Testis (tissue), 3 donors: ENCODE results near the gene GRIK4. TPM values are rescaled to one million over a fixed set of nuclear protein-coding genes. Genes with fewer than 3 reads are reported as not detected.

Experiments used
- DNase-seq: peaks from one replicate; pipeline ENCODE4 v3.0.0-alpha.2; 2019
- H3K27ac ChIP-seq, 2 donors: fragments of 200-600 bp; sonication (generic); one replicate each; pipeline ENCODE4 v1.5.1; 2019
- H3K27me3 ChIP-seq: fragments of 200-600 bp; sonication (generic); one replicate; pipeline ENCODE4 v1.5.1; 2019
- H3K36me3 ChIP-seq: fragments of 200-600 bp; sonication (generic); one replicate; pipeline ENCODE4 v1.5.1; 2017; ENCODE audit warnings: low read depth; ENCODE audit errors: missing control alignments
- H3K4me1 ChIP-seq: fragments of 200-600 bp; sonication (generic); one replicate; pipeline ENCODE4 v1.5.1; 2019
- H3K4me3 ChIP-seq, 2 donors: fragments of 200-600 bp; sonication (generic); one replicate each; pipeline ENCODE4 v1.5.1; 2017 to 2019
- H3K9me3 ChIP-seq: fragments of 200-600 bp; sonication (generic); one replicate; pipeline ENCODE4 v1.5.1; 2017
- CTCF ChIP-seq, 3 experiments: fragments of 450-650 bp in 2 of 3; fragments of 200-600 bp in 1 of 3; sonication (generic) in 1 of 3; IDR thresholded peaks; one replicate each; pipeline ENCODE4 v1.5.1; 2016 to 2019; ENCODE audit warnings: antibody characterized with exemption in 3 of 3, mild to moderate bottlenecking in 2 of 3, moderate library complexity in 1 of 3
- POLR2A ChIP-seq: fragments of 450-650 bp; IDR thresholded peaks from one replicate; pipeline ENCODE4 v1.6.1; 2017; ENCODE audit warnings: antibody characterized with exemption, mild to moderate bottlenecking, moderate library complexity
- WGBS, 2 donors: methylation state at CpG; one replicate each; pipeline ENCODE4 v1.1.5; 2018; 5-methylcytosine and 5-hydroxymethylcytosine counted together
- intact Hi-C: fragments of 100-400 bp; cut with DNase I; formaldehyde crosslinking; loops from one replicate; pipeline ENCODE4 v1.15.1; 2023; ENCODE audit warnings: low total_unique reads
- polyA plus RNA-seq: library from polyadenylated mRNA; stranded (reverse); fragments of 350-450 nt; fragmentation: Illumina TruSeq; extraction: RNeasy Lipid Tissue Mini Kit (QIAGEN cat#74804); gene quantifications from one replicate; pipeline ENCODE4 v1.2.3, GENCODE V29; 2014; ENCODE audit warnings: low read depth, low replicate concordance; ENCODE audit not compliant: insufficient read depth
- total RNA-seq, 2 donors: library from RNA; depleted of rRNA; stranded (reverse); fragments of >200 nt; gene quantifications; one replicate each; pipeline ENCODE4 v1.2.3, GENCODE V29; 2016

The GRIK4 gene
- total and polyA plus RNA-seq, 3 donors from 2014 or later, result 2.6 to 3.0 (median 2.6) TPM

GRCh38 chr11:120717623-120718022 is 206.1 kb downstream of the GRIK4 start:
- no peak for TF ChIP-seq POLR2A
- TF ChIP-seq CTCF (IDR thresholded peaks at IDR 0.05), result no peak
- Histone ChIP-seq H3K27me3 (no peaks in the 10 kb centered on the region), H3K4me1 (no peaks in the 10 kb centered on the region), H3K36me3 (no peaks in the 10 kb centered on the region), H3K27ac (no peak overlapping the region), H3K9me3 (no peaks in the 10 kb centered on the region), H3K4me3 (no peak overlapping the region)
- WGBS, 2 donors, result 69 to 80% methylated on average over 6 of the region's 6 CpGs
- intact Hi-C loops, result no loop called here
- no peak for DNase-seq

DNA sequence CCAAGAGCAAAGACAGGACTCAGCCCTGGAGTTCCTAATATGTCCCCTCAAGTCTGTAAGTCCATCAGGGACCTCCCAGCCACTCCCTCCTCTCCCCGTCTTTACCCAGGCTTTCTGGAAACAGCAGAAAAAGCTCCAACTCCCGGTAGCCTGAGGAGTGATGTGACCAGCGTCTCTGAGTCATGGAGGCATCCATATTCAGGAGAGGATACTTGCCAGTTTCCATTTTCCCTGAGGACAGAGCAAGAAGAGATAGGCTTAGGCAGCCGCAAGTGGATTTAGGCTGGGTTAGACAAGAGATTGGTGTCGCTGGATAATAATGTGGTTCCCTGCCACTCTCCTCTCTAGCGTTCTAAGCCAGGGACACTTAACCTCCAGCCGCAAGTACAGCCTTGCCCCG is 206.6 kb downstream of the GRIK4 start:
- H3K4me3 ChIP-seq, result no peak overlapping the region
- intact Hi-C loops, result no loop called here
- TF ChIP-seq CTCF (IDR thresholded peaks at IDR 0.05), result no peak
- no peak for TF ChIP-seq POLR2A
- no peaks in the 10 kb centered on the region for H3K9me3 ChIP-seq
- H3K27me3 ChIP-seq, result no peaks in the 10 kb centered on the region
- H3K36me3 ChIP-seq, result no peaks in the 10 kb centered on the region
- DNase-seq, result no peak
- no peaks in the 10 kb centered on the region for H3K4me1 ChIP-seq
- H3K27ac ChIP-seq, result no peak overlapping the region
- 93 to 94% methylated on average over 8 of the region's 8 CpGs for WGBS, 2 donors

GRCh38 chr11:120719348-120719747 is 207.8 kb downstream of the GRIK4 start:
- intact Hi-C loops, result no loop called here
- 70 to 72% methylated on average over 3 of the region's 3 CpGs for WGBS, 2 donors
- Histone ChIP-seq H3K36me3 (no peaks in the 10 kb centered on the region), H3K4me3 (no peak overlapping the region), H3K27ac (no peak overlapping the region), H3K4me1 (no peaks in the 10 kb centered on the region), H3K27me3 (no peaks in the 10 kb centered on the region), H3K9me3 (no peaks in the 10 kb centered on the region)
- TF ChIP-seq POLR2A (no peak), CTCF (IDR thresholded peaks at IDR 0.05) (no peak)
- DNase-seq, result no peak

GRCh38 chr11:120720760-120721159 is 209.2 kb downstream of the GRIK4 start:
- Histone ChIP-seq H3K4me1 (no peaks in the 10 kb centered on the region), H3K27me3 (no peaks in the 10 kb centered on the region), H3K9me3 (no peaks in the 10 kb centered on the region), H3K27ac (no peak overlapping the region), H3K4me3 (no peak overlapping the region), H3K36me3 (no peaks in the 10 kb centered on the region)
- TF ChIP-seq CTCF (IDR thresholded peaks at IDR 0.05), result no peak
- TF ChIP-seq POLR2A, result no peak
- WGBS, 2 donors, result 88 to 94% methylated on average over 1 of the region's 1 CpG
- intact Hi-C loops, result no loop called here
- DNase-seq, result no peak

DNA sequence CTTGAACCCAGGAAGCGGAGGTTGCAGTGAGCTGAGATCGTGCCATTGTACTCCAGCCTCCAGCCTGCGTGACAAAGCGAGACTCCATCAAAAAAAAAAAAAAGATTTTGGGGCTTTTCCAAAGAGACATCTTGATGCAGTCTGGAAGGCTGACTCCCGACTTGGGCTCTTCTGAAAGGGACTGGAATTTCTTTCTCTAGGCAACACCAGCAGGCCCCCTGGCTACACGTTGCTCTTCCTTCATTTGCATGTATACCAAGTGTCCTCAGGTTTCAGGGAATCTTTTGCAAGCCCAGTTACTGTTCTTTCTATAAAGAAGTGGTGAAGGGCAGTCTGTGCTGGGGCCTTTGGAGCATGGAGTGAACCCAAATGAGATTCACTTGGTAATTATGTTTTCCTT is 211.0 kb downstream of the GRIK4 start:
- WGBS, 2 donors, result 70 to 71% methylated on average over 6 of the region's 6 CpGs
- no peak for DNase-seq
- TF ChIP-seq CTCF (IDR thresholded peaks at IDR 0.05) (no peak), POLR2A (no peak)
- no peak overlapping the region for H3K27ac ChIP-seq
- H3K36me3 ChIP-seq, result no peaks in the 10 kb centered on the region
- intact Hi-C loops, result no loop called here
- no peaks in the 10 kb centered on the region for H3K9me3 ChIP-seq
- H3K4me1 ChIP-seq, result no peaks in the 10 kb centered on the region
- no peak overlapping the region for H3K4me3 ChIP-seq
- H3K27me3 ChIP-seq, result no peaks in the 10 kb centered on the region
